Measurements from ENCODE around the gene PRPF6. TPM values are rescaled to one million over a fixed set of nuclear protein-coding genes. Genes with fewer than 3 reads are reported as not detected.

Gene PRPF6
- total RNA-seq, 2 donors from 2014 or later, result 42.3 to 52.1 TPM

- peaks cover 17% of the 10 kb centered on the region for H3K4me1 ChIP-seq
- no peaks in the 10 kb centered on the region for H3K9me3 ChIP-seq
- WGBS, 2 donors, result 72 to 90% methylated on average over 2 to 12 of the region's 12 CpGs
- ATAC-seq (no peak), DNase-seq (no peak)
- H3K4me3 ChIP-seq, result no peak overlapping the region
- H3K27me3 ChIP-seq, result no peaks in the 10 kb centered on the region
- intact Hi-C loops (cut with DNase I), result no loop called here
- no peak for TF ChIP-seq POLR2A (IDR thresholded peaks at IDR 0.05)
- TF ChIP-seq CTCF (IDR thresholded peaks at IDR 0.05), result no peak
- H3K27ac ChIP-seq, result no peak overlapping the region
- no peaks in the 10 kb centered on the region for H3K36me3 ChIP-seq (replicated peaks in 1 of 2; ENCODE audit: insufficient read depth in 1 of 2, low read depth in 2 of 2)
These were observed 87.7 kb downstream of the PRPF6 start for GRCh38 chr20:64068386-64069208.

GRCh38 chr20:64069209-64069613 lies 88.3 kb downstream of the PRPF6 start:
- 86% methylated on average over 20 of the region's 20 CpGs; no CpG with 5 or more reads in 1 of the 2 donors for WGBS, 2 donors
- H3K4me1 ChIP-seq, result peaks cover 10% of the 10 kb centered on the region
- H3K9me3 ChIP-seq, result no peaks in the 10 kb centered on the region
- TF ChIP-seq POLR2A (IDR thresholded peaks at IDR 0.05) (no peak), CTCF (IDR thresholded peaks at IDR 0.05) (no peak)
- intact Hi-C loops (cut with DNase I), result no loop called here
- H3K36me3 ChIP-seq (replicated peaks in 1 of 2; ENCODE audit: insufficient read depth in 1 of 2, low read depth in 2 of 2), result no peaks in the 10 kb centered on the region
- H3K27ac ChIP-seq, result no peak overlapping the region
- no peaks in the 10 kb centered on the region for H3K27me3 ChIP-seq
- H3K4me3 ChIP-seq, result no peak overlapping the region
- DNase-seq (no peak), ATAC-seq (no peak)

- peak; percentile 40 to 59 (median 48) for TF ChIP-seq CTCF (IDR thresholded peaks at IDR 0.05)
- no peak for TF ChIP-seq POLR2A (IDR thresholded peaks at IDR 0.05)
- Histone ChIP-seq H3K36me3 (replicated peaks in 1 of 2; ENCODE audit: insufficient read depth in 1 of 2, low read depth in 2 of 2) (no peaks in the 10 kb centered on the region), H3K27me3 (no peaks in the 10 kb centered on the region), H3K9me3 (no peaks in the 10 kb centered on the region), H3K4me3 (no peak overlapping the region), H3K4me1 (peaks cover 5% of the 10 kb centered on the region), H3K27ac (no peak overlapping the region)
- ATAC-seq (no peak), DNase-seq (peak in 2 of 4 donors; percentile 38 to 58)
- WGBS, 2 donors, result 61% methylated on average over 14 of the region's 14 CpGs; no CpG with 5 or more reads in 1 of the 2 donors
- intact Hi-C loops (cut with DNase I), result no loop called here
These were observed 88.8 kb downstream of the PRPF6 start for GRCh38 chr20:64069614-64070243.

- DNase-seq (no peak), ATAC-seq (no peak)
- no peaks in the 10 kb centered on the region for H3K9me3 ChIP-seq
- TF ChIP-seq CTCF (IDR thresholded peaks at IDR 0.05) (no peak), POLR2A (IDR thresholded peaks at IDR 0.05) (no peak)
- H3K4me3 ChIP-seq, result no peak overlapping the region
- no peaks in the 10 kb centered on the region for H3K4me1 ChIP-seq
- intact Hi-C loops (cut with DNase I), result no loop called here
- no peaks in the 10 kb centered on the region for H3K36me3 ChIP-seq (replicated peaks in 1 of 2; ENCODE audit: insufficient read depth in 1 of 2, low read depth in 2 of 2)
- no peaks in the 10 kb centered on the region for H3K27me3 ChIP-seq
- WGBS, 2 donors, result 91 to 95% methylated on average over 11 to 31 of the region's 31 CpGs
- no peak overlapping the region for H3K27ac ChIP-seq
These were observed 89.5 kb downstream of the PRPF6 start for GRCh38 chr20:64070244-64070993.

Data from body of pancreas (tissue), 4 donors.